H1 (cell line): ENCODE measurements around the gene BAD. TPM values are rescaled to one million over a fixed set of nuclear protein-coding genes. Genes with fewer than 3 reads are reported as not detected.
A peak's percentile ranks its signal among the peaks of the same experiment; 100 is the strongest.

Source experiments
- CTCF ChIA-PET: fragments of 300-600 bp; sonication (Branson Sonifier 250); formaldehyde crosslinking; loops from one replicate; lab custom pipeline; 2021; ENCODE audit not compliant: partially characterized antibody; lab: Charles Lee
- POLR2A ChIA-PET: fragments of 300-600 bp; sonication (Branson Sonifier 250); formaldehyde crosslinking; loops from one replicate; lab custom pipeline; 2021; ENCODE audit warnings: inconsistent platforms; ENCODE audit not compliant: partially characterized antibody; lab: Charles Lee
- DNase-seq, 2 experiments: peaks; one replicate each; pipeline versions ENCODE4 v3.0.0 to v3.0.0-alpha.2; 2010 to 2022; ENCODE audit warnings: low spot score in 2 of 2, low read depth in 1 of 2, mixed read lengths in 1 of 2
- FAIRE-seq: peaks from 2 replicates; lab custom pipeline; 2011; peaks lifted over from hg19 to GRCh38; lab: Jason Lieb, UNC
- H2AFZ ChIP-seq: 2 replicates; pipeline ENCODE4 v1.8.1; 2012; ENCODE audit warnings: low read length, inconsistent platforms
- H2AK5ac ChIP-seq: 2 replicates; pipeline ENCODE4 v1.6.1; 2013; ENCODE audit warnings: low read depth, low read length
- H2BK120ac ChIP-seq: replicated peaks from 2 replicates; pipeline ENCODE3; 2013; ENCODE audit warnings: low read depth, low read length, inconsistent platforms
- H2BK12ac ChIP-seq: 2 replicates; pipeline ENCODE4 v1.6.1; 2013; ENCODE audit warnings: low read depth, low read length
- H2BK15ac ChIP-seq: 2 replicates; pipeline ENCODE4 v1.6.1; 2013; ENCODE audit warnings: low read length
- H2BK20ac ChIP-seq: 2 replicates; pipeline ENCODE4 v1.6.1; 2013; ENCODE audit warnings: low read length
- H2BK5ac ChIP-seq: 2 replicates; pipeline ENCODE4 v1.6.1; 2013; ENCODE audit warnings: low read depth, low read length
- H3K14ac ChIP-seq: 2 replicates; pipeline ENCODE4 v1.6.1; 2013; ENCODE audit warnings: inconsistent platforms; ENCODE audit not compliant: insufficient read length
- H3K18ac ChIP-seq: 2 replicates; pipeline ENCODE4 v1.6.1; 2013; ENCODE audit warnings: low read length; ENCODE audit errors: extremely low read depth
- H3K23ac ChIP-seq: 2 replicates; pipeline ENCODE4 v1.6.1; 2013; ENCODE audit warnings: inconsistent platforms; ENCODE audit not compliant: insufficient read length
- H3K23me2 ChIP-seq: 2 replicates; pipeline ENCODE4 v1.6.1; 2013; ENCODE audit warnings: low read depth, low read length
- H3K27ac ChIP-seq: 2 replicates; pipeline ENCODE4 v1.6.1; 2011; ENCODE audit warnings: low read depth, low read length, inconsistent platforms
- H3K27me3 ChIP-seq, 4 experiments: replicated peaks in 1 of 4; 1 replicate in 1 of 4; 2 replicates in 3 of 4; pipeline versions ENCODE4 v1.6.1 to v1.8.1; 2011 to 2013; ENCODE audit warnings: low read length in 3 of 4, mild to moderate bottlenecking in 3 of 4, inconsistent platforms in 2 of 4, mixed read lengths in 2 of 4, moderate library complexity in 1 of 4; ENCODE audit not compliant: control insufficient read depth in 3 of 4, insufficient read depth in 3 of 4; ENCODE audit errors: extremely low read depth in 1 of 4
- H3K36me3 ChIP-seq, 4 experiments: 2 replicates each; pipeline versions ENCODE4 v1.6.1 to v1.8.1; 2011 to 2013; ENCODE audit warnings: mild to moderate bottlenecking in 4 of 4, low read length in 3 of 4, moderate library complexity in 2 of 4, control low read depth in 1 of 4, inconsistent platforms in 1 of 4; ENCODE audit not compliant: insufficient read depth in 4 of 4, control insufficient read depth in 2 of 4
- H3K4ac ChIP-seq: replicated peaks from 2 replicates; pipeline ENCODE3; 2013; ENCODE audit warnings: low read length, low read depth, mixed read lengths, inconsistent platforms; ENCODE audit not compliant: insufficient read length
- H3K4me1 ChIP-seq, 4 experiments: replicated peaks in 1 of 4; 1 replicate in 1 of 4; 2 replicates in 3 of 4; pipeline versions ENCODE4 v1.6.1 to v1.8.1; 2011 to 2013; ENCODE audit warnings: low read length in 3 of 4, inconsistent platforms in 2 of 4, mixed read lengths in 1 of 4; ENCODE audit not compliant: insufficient read depth in 4 of 4, control insufficient read depth in 3 of 4
- H3K4me2 ChIP-seq, 2 experiments: 2 replicates each; pipeline versions ENCODE4 v1.6.1 to v1.8.1; 2011 to 2013; ENCODE audit warnings: low read depth in 2 of 2, low read length in 2 of 2, control low read depth in 1 of 2, inconsistent platforms in 1 of 2, mild to moderate bottlenecking in 1 of 2; ENCODE audit not compliant: insufficient read depth in 1 of 2
- H3K4me3 ChIP-seq, 4 experiments: fragments of 200-600, 300-600 bp in 1 of 4; sonication (generic), shearing (Covaris generic), sonication (Bioruptor Twin) in 1 of 4; 2 replicates each; pipeline versions ENCODE4 v1.5.1 to v1.8.1; 2011 to 2016; ENCODE audit warnings: low read length in 4 of 4, low read depth in 3 of 4, control low read depth in 2 of 4, inconsistent platforms in 2 of 4, mild to moderate bottlenecking in 2 of 4, mixed read lengths in 1 of 4, moderate library complexity in 1 of 4; ENCODE audit not compliant: insufficient read depth in 2 of 4; ENCODE audit errors: extremely low read depth in 1 of 4
- H3K56ac ChIP-seq: replicated peaks from 2 replicates; pipeline ENCODE3; 2013; ENCODE audit warnings: low read depth, mild to moderate bottlenecking, mixed read lengths, low read length, inconsistent platforms; ENCODE audit not compliant: insufficient read length
- H3K79me1 ChIP-seq: 2 replicates; pipeline ENCODE4 v1.6.1; 2013; ENCODE audit warnings: low read depth, low read length, control low read depth
- H3K79me2 ChIP-seq, 2 experiments: 2 replicates each; pipeline versions ENCODE4 v1.6.1 to v1.8.1; 2012 to 2013; ENCODE audit warnings: low read length in 2 of 2, mild to moderate bottlenecking in 2 of 2, inconsistent platforms in 1 of 2; ENCODE audit not compliant: insufficient read depth in 2 of 2, control insufficient read depth in 1 of 2
- H3K9ac ChIP-seq, 4 experiments: replicated peaks in 1 of 4; 1 replicate in 1 of 4; 2 replicates in 3 of 4; pipeline versions ENCODE4 v1.6.1 to v1.8.1; 2011 to 2013; ENCODE audit warnings: low read depth in 3 of 4, low read length in 3 of 4, control low read depth in 2 of 4, mild to moderate bottlenecking in 2 of 4, moderate library complexity in 2 of 4, inconsistent platforms in 1 of 4; ENCODE audit errors: extremely low read depth in 1 of 4
- H3K9me3 ChIP-seq, 2 experiments: 2 replicates each; pipeline versions ENCODE4 v1.6.1 to v1.8.1; 2012 to 2013; ENCODE audit warnings: mild to moderate bottlenecking in 2 of 2, moderate library complexity in 2 of 2, control low read depth in 1 of 2, inconsistent platforms in 1 of 2, low read depth in 1 of 2, low read length in 1 of 2, mixed read lengths in 1 of 2; ENCODE audit not compliant: insufficient read depth in 2 of 2
- H4K20me1 ChIP-seq, 2 experiments: replicated peaks in 1 of 2; 2 replicates each; pipeline versions ENCODE3 to v1.8.1; 2011 to 2013; ENCODE audit warnings: inconsistent platforms in 2 of 2, low read length in 2 of 2, mild to moderate bottlenecking in 1 of 2; ENCODE audit not compliant: insufficient read depth in 2 of 2, control insufficient read depth in 1 of 2
- H4K5ac ChIP-seq: 2 replicates; pipeline ENCODE4 v1.6.1; 2013; ENCODE audit warnings: low read length, low read depth, mixed read lengths, inconsistent platforms; ENCODE audit not compliant: insufficient read length
- H4K8ac ChIP-seq: 2 replicates; pipeline ENCODE4 v1.8.0; 2013; ENCODE audit warnings: mild to moderate bottlenecking, moderate library complexity, low read length, inconsistent platforms; ENCODE audit not compliant: insufficient read depth; ENCODE audit errors: extremely low read depth
- H4K91ac ChIP-seq: replicated peaks from 2 replicates; pipeline ENCODE3; 2013; ENCODE audit warnings: low read length, mixed read lengths, inconsistent platforms; ENCODE audit not compliant: insufficient read length
- RFX5 ChIP-seq: IDR thresholded peaks from 2 replicates; pipeline ENCODE4 v1.6.1; 2011; ENCODE audit warnings: low read depth, low read length, improper control_type of control experiment, borderline replicate concordance
- TAF7 ChIP-seq: optimal IDR thresholded peaks from 2 replicates; pipeline ENCODE3; 2011; ENCODE audit warnings: low read depth, mild to moderate bottlenecking, inconsistent platforms, low read length, moderate library complexity, borderline replicate concordance
- WGBS, 2 experiments: shearing (Covaris generic) in 1 of 2; methylation state at CpG; one replicate each; pipeline versions ENCODE4 v1.1.6 to v1.1.7; 2013 to 2015; ENCODE audit warnings: low lambda C conversion rate in 2 of 2, mixed read lengths in 2 of 2, inconsistent platforms in 1 of 2, low coverage in 1 of 2, missing lambda C conversion rate in 1 of 2; ENCODE audit not compliant: insufficient replicate concordance in 2 of 2, insufficient coverage in 1 of 2, insufficient read length in 1 of 2; ENCODE audit errors: extremely low coverage in 1 of 2, missing lambda C conversion rate in 1 of 2; 5-methylcytosine and 5-hydroxymethylcytosine counted together
- polyA plus RNA-seq, 7 experiments: library from polyadenylated mRNA; depleted of rRNA in 3 of 7; stranded (reverse) in 5 of 7; unstranded in 2 of 7; fragments of >200 nt in 5 of 7; fragments of 200-250 nt in 2 of 7; gene quantifications; 1 replicate in 5 of 7; 2 replicates in 1 of 7; 4 replicates in 1 of 7; pipeline versions ENCODE4 v1.2.1 to v1.2.3, GENCODE V29; 2011 to 2013; ENCODE audit warnings: missing spikeins in 2 of 7, mixed read lengths in 2 of 7
- total RNA-seq: library from RNA; stranded (reverse); fragmentation: NEBNext Ultra II Directional; extraction: Animal tissue kit (Norgen Biotek cat#: 25700); gene quantifications from 2 replicates; pipeline ENCODE4 v1.2.1, GENCODE V29; 2021

BAD gene
- total and polyA plus RNA-seq, 2 of the 8 experiments (the other 6 are each of a cell fraction or from before 2014, with no cell fraction given) = 23.1 to 33.7 TPM

GRCh38 chr11:64229090-64229743 lies 55.2 kb downstream of the BAD start:
- Histone ChIP-seq H4K5ac (no peak overlapping the region), H2BK15ac (no peak overlapping the region), H3K23me2 (peaks cover 21% of the 10 kb centered on the region), H3K4me1 (peaks cover 0 to 37% (median 18%) of the 10 kb centered on the region in 4 experiments; a peak in 6 of 7 replicates), H3K27ac (no peak overlapping the region), H2BK120ac (no peak overlapping the region), H2BK20ac (no peak overlapping the region), H3K4me2 (peak overlapping the region; percentile 87 to 97; a peak in 3 of 4 replicates), H2BK12ac (0 out of 2 replicates have a peak overlapping the region, but pooled peaks have one; percentile 9), H3K14ac (no peak overlapping the region), H2AK5ac (no peak overlapping the region), H4K8ac (0 out of 2 replicates have a peak overlapping the region, but pooled peaks have one; percentile 62), H2BK5ac (no peak overlapping the region), H2AFZ (no peak overlapping the region), H3K56ac (no peak overlapping the region), H4K91ac (no peak overlapping the region), H3K18ac (no peak overlapping the region), H3K9ac (no peak overlapping the region), H3K4ac (no peak overlapping the region), H3K9me3 (no peaks in the 10 kb centered on the region), H3K79me2 (no peaks in the 10 kb centered on the region), H4K20me1 (peaks cover 0 to 5% of the 10 kb centered on the region in 2 experiments), H3K36me3 (peaks cover 0 to 2% (median 0%) of the 10 kb centered on the region in 4 experiments; a peak in 1 of 8 replicates), H3K4me3 (peak overlapping the region in 1 of 4 experiments; percentile 75; a peak in 1 of 8 replicates), H3K27me3 (peaks cover 0 to 9% (median 6%) of the 10 kb centered on the region in 4 experiments; a peak in 4 of 7 replicates), H3K79me1 (no peaks in the 10 kb centered on the region; the same call in 1 of the 2 replicates), H3K23ac (no peak overlapping the region)
- CTCF ChIA-PET = interaction anchor here (0.7 to 8.6 kb wide), 4 partner anchors 23 to 40 kb away, joined by 3 to 51 read pairs (median 5); partner anchors contain the start of gene FERMT3
- FAIRE-seq = no peak
- DNase-seq = no peak
- POLR2A ChIA-PET = interaction anchor here (0.9 to 11.9 kb wide), 3 partner anchors 18 to 38 kb away, joined by 3 to 190 read pairs (median 3); partner anchors contain the start of genes FERMT3, FKBP2, PLCB3 and PPP1R14B
- WGBS, 2 experiments = 89% methylated on average over 12 of the region's 12 CpGs; no CpG with 5 or more reads in 1 of the 2 experiments
- TF ChIP-seq RFX5 (no peak), TAF7 (no peak)
